HepG2 (cell line): ENCODE measurements around the gene ARL4C.

Source experiments
- FOXJ3 ChIP-seq: sonication (generic); formaldehyde crosslinking; IDR thresholded peaks from 2 replicates; pipeline ENCODE4 v1.4.0; 2020; ENCODE audit warnings: missing genetic modification reagents, mild to moderate bottlenecking, borderline replicate concordance
- HDAC6 ChIP-seq: fragments of 200-600 bp; sonication (generic); IDR thresholded peaks from 2 replicates; pipeline ENCODE4 v1.7.0; 2017; ENCODE audit warnings: mild to moderate bottlenecking, antibody characterized with exemption, low read length, low read depth
- IRX3 ChIP-seq: sonication (generic); formaldehyde crosslinking; IDR thresholded peaks from 2 replicates; pipeline ENCODE4 v1.8.1; 2023; ENCODE audit warnings: mild to moderate bottlenecking, low read depth, missing genetic modification reagents, borderline replicate concordance
- MAFK ChIP-seq, 2 experiments: IDR thresholded peaks in 1 of 2; conservative IDR thresholded peaks in 1 of 2; 2 replicates each; pipeline ENCODE4 v1.6.1; 2011; ENCODE audit warnings: improper control_type of control experiment in 2 of 2, low read length in 2 of 2
- MXI1 ChIP-seq: IDR thresholded peaks from 3 replicates; pipeline ENCODE4 v1.6.1; 2012; ENCODE audit warnings: low read depth, low read length, inconsistent platforms, borderline replicate concordance
- POLR2A ChIP-seq, 2 experiments: IDR thresholded peaks; 2 replicates each; pipeline ENCODE4 v1.6.1; 2011; ENCODE audit warnings: low read depth in 2 of 2, low read length in 2 of 2, mild to moderate bottlenecking in 1 of 2, moderate library complexity in 1 of 2; ENCODE audit not compliant: insufficient read depth in 1 of 2
- REST ChIP-seq, 2 experiments: IDR thresholded peaks; 2 replicates each; pipeline ENCODE4 v1.6.1; 2011 to 2012; ENCODE audit warnings: low read length in 2 of 2, borderline replicate concordance in 1 of 2, low read depth in 1 of 2, mild to moderate bottlenecking in 1 of 2, moderate library complexity in 1 of 2
- SALL1 ChIP-seq: sonication (generic); formaldehyde crosslinking; IDR thresholded peaks from 2 replicates; pipeline ENCODE4 v1.8.0; 2022; ENCODE audit warnings: mild to moderate bottlenecking, missing genetic modification reagents
- YEATS4 ChIP-seq: sonication (generic); formaldehyde crosslinking; IDR thresholded peaks from 2 replicates; pipeline ENCODE4 v1.4.0; 2020; ENCODE audit warnings: missing genetic modification reagents, borderline replicate concordance
- ZBTB7A ChIP-seq: sonication (generic); formaldehyde crosslinking; IDR thresholded peaks from 2 replicates; pipeline ENCODE4 v1.8.0; 2022; ENCODE audit warnings: mild to moderate bottlenecking, missing genetic modification reagents
- ZNF274 ChIP-seq: sonication (generic); formaldehyde crosslinking; IDR thresholded peaks from 2 replicates; pipeline ENCODE4 v1.5.1; 2020; ENCODE audit warnings: mild to moderate bottlenecking, missing genetic modification reagents
- ZNF513 ChIP-seq: sonication (generic); formaldehyde crosslinking; conservative IDR thresholded peaks from 2 replicates; pipeline ENCODE4 v1.5.0; 2020; ENCODE audit warnings: missing genetic modification reagents
- ZNF75D ChIP-seq: sonication (generic); formaldehyde crosslinking; IDR thresholded peaks from 2 replicates; pipeline ENCODE4 v1.8.1; 2023; ENCODE audit warnings: missing genetic modification reagents, mild to moderate bottlenecking, borderline replicate concordance
- TF ChIP-seq, protein P1 (sequence below): sonication (generic); formaldehyde crosslinking; IDR thresholded peaks from 2 replicates; pipeline ENCODE4 v1.5.0; 2020; ENCODE audit warnings: mild to moderate bottlenecking, missing genetic modification reagents, moderate library complexity

DNA sequence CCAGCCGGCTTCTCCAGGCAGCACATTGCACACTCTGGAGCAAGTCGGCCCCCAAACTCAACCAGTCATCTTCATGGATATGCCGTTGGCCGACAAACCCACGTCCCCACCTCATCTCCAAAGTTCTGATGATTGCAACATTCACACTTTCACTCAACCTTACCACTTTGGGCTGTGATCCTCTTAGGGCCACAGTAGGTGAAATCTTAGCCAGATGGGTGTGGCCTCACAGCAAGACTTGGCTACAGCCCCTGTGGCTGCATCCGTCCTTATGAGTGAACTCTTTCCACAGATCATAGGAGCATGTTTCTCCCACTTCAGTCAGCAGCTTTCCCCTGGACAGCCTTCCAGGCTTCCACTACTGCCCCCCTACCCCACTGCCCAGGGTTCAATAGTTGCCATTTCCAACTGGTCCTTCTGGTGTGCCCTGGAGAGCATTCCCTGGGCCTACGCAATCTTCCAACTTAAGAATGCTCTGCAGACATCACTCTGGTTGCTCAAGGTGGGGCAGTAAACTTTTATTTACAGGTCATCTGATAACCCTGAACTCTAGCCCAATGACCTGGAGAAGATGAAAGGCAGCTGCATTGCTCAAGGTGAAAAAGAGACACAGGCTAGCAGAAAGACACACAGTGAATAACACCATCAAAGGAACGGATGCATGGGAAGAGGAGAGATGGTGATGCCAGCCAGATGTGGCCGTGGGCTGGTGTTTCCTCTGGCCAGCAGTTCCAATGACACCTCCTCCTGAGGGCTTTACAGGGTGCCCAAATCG is 34.5 kb downstream of the ARL4C start:
- TF ChIP-seq REST (IDR thresholded peaks at IDR 0.05; ENCODE audit: borderline replicate concordance in 1 of 2, low read depth in 1 of 2, low read length in 2 of 2) (no peak), FOXJ3 (CRISPR knock-in tag) (no peak), ZNF75D (CRISPR knock-in tag) (no peak), YEATS4 (CRISPR knock-in tag) (no peak), MXI1 (no peak), ZBTB7A (CRISPR knock-in tag) (no peak), MAFK (conservative IDR thresholded peaks at IDR 0.05 in 1 of 2, IDR thresholded peaks at IDR 0.05 in 1 of 2; ENCODE audit: low read length in 2 of 2) (no peak), POLR2A (IDR thresholded peaks at IDR 0.05; ENCODE audit: insufficient read depth in 1 of 2, low read depth in 2 of 2, low read length in 2 of 2) (no peak), SALL1 (CRISPR knock-in tag) (no peak), ZNF513 (CRISPR knock-in tag) (no peak), HDAC6 (no peak), ZNF274 (no peak), IRX3 (CRISPR knock-in tag) (no peak)
- TF ChIP-seq, protein P1, sequence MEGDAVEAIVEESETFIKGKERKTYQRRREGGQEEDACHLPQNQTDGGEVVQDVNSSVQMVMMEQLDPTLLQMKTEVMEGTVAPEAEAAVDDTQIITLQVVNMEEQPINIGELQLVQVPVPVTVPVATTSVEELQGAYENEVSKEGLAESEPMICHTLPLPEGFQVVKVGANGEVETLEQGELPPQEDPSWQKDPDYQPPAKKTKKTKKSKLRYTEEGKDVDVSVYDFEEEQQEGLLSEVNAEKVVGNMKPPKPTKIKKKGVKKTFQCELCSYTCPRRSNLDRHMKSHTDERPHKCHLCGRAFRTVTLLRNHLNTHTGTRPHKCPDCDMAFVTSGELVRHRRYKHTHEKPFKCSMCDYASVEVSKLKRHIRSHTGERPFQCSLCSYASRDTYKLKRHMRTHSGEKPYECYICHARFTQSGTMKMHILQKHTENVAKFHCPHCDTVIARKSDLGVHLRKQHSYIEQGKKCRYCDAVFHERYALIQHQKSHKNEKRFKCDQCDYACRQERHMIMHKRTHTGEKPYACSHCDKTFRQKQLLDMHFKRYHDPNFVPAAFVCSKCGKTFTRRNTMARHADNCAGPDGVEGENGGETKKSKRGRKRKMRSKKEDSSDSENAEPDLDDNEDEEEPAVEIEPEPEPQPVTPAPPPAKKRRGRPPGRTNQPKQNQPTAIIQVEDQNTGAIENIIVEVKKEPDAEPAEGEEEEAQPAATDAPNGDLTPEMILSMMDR (CRISPR knock-in tag), result no peak
